Stimulated activated naive CD8-positive, alpha-beta T cell treated with anti-CD3 and anti-CD28 coated beads, Interleukin-15, Interleukin-2, amounts not matched to agents 100 ng/mL and 50 ng/mL, for 24 hours (primary cell): ENCODE data around the gene GAS7.

Source experiments
- H3K27ac Mint-ChIP-seq: one replicate; pipeline ENCODE4 v1.8.0; 2021; ENCODE audit warnings: mild to moderate bottlenecking, mixed read lengths
- H3K27me3 Mint-ChIP-seq: one replicate; pipeline ENCODE4 v1.8.0; 2021; ENCODE audit warnings: mixed read lengths
- H3K36me3 Mint-ChIP-seq: one replicate; pipeline ENCODE4 v1.8.0; 2021; ENCODE audit warnings: low read depth, mixed read lengths
- H3K4me1 Mint-ChIP-seq: one replicate; pipeline ENCODE4 v1.8.0; 2021; ENCODE audit warnings: low read depth, mixed read lengths
- H3K4me3 Mint-ChIP-seq: one replicate; pipeline ENCODE4 v1.8.0; 2021; ENCODE audit warnings: mild to moderate bottlenecking, mixed read lengths
- H3K9me3 Mint-ChIP-seq: one replicate; pipeline ENCODE4 v1.8.0; 2021; ENCODE audit warnings: mixed read lengths

The GAS7 gene

DNA sequence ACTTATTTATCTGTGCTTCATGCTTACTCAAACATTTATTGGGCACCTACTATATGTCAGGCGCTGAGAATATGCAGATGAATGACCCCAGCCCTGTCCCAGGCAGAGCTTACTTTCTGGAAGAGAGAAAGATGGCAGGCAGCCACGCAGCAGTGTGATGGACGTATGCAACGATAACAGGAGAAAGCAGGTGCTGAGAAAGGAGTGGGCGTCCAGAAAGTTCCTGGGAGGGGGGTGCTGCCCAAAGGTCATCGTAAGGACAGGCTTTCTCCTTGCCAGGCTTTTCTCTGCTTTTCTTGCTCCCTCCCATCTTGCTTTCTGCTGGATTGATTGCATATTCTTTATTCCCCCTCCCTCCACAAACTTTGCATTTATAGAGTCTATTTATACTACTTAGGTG lies 124.5 kb downstream of the GAS7 start:
- no peak overlapping the region for H3K4me3 Mint-ChIP-seq
- no peaks in the 10 kb centered on the region for H3K27me3 Mint-ChIP-seq
- no peaks in the 10 kb centered on the region for H3K36me3 Mint-ChIP-seq
- peaks cover 5% of the 10 kb centered on the region for H3K9me3 Mint-ChIP-seq
- no peak overlapping the region for H3K27ac Mint-ChIP-seq
- no peaks in the 10 kb centered on the region for H3K4me1 Mint-ChIP-seq

DNA sequence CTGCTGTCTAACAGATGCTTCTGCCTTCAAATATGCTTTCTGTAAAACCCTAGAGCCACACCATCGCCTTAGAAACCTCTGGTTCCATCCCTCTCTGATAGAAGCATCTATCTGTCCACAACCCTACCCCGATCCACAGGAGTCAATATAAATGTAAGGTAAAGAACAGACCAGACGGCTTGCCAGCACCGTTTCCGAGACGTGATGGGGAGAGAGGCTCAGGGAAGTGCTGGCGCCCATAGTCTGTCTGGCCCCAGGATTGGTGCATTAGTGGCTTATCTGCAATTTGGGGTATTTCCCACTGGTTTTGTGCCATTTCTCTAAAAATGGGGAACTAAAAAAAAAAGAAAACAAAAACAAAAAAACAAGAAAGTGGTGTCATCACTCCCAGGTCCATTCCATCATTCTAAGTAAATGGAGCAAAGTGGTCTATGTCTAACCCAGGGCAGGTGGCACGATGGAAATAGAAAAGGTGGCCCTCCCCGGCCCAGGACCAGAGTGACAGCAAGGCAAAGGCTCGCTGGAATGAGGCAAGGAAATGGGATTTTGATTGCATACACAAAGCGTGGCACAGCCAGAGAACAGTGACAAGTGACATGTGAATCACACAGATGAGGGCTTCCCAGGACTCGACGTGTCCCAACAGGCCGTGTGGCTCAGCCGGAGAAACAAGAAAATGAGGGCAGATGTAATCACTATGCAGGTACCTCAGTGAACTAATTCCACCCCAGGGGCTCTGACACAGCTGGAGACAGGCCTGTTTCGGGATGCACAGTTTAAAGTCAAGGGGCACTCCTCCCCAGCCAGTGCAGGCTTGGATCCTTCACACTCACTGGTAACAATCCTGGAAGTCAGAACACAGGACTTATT lies 125.6 kb downstream of the GAS7 start:
- Mint-ChIP-seq H3K4me1 (no peaks in the 10 kb centered on the region), H3K9me3 (peaks cover 4% of the 10 kb centered on the region), H3K36me3 (no peaks in the 10 kb centered on the region), H3K27ac (no peak overlapping the region), H3K27me3 (no peaks in the 10 kb centered on the region), H3K4me3 (no peak overlapping the region)

DNA sequence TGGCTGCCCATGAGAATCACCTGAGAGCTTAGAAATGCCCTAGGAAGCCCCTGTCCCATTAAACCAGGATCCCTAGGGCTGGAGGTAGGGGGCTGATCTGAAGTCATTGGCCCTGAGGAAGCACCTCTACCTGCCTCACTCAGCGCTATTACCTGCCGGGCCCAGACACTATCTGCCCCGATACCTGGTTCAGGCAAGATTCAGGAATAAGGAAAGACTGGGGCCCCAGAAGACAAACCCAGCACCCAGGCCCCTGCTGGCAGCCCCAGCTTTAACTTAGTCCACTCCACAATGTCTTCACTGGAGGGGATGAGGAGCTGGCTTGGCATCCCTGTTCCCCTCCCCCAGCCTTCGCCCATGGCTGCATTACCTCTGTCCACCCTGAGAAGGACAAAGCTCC lies 126.3 kb downstream of the GAS7 start:
- Mint-ChIP-seq H3K36me3 (no peaks in the 10 kb centered on the region), H3K9me3 (no peaks in the 10 kb centered on the region), H3K4me1 (no peaks in the 10 kb centered on the region), H3K27ac (no peak overlapping the region), H3K4me3 (no peak overlapping the region), H3K27me3 (no peaks in the 10 kb centered on the region)

DNA sequence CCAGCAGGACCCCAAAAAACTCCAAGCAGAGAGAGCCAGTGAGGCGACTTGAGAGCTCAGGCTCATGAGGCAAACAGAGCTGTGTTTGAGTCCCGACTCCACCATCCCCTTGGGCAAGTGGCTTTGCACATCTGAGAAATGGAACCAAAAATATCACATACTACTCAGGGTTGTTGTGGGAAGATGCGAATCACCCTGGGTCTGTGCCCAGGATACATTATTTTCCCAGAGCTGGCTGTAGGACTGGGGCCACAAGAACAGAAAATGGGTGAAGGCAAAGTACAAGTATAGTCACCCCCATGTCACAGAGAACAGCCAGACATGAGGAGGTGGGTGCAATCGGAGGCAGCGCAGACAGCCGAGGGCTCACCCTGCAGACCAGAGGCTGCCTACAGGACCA lies 127.3 kb downstream of the GAS7 start:
- no peaks in the 10 kb centered on the region for H3K27me3 Mint-ChIP-seq

DNA sequence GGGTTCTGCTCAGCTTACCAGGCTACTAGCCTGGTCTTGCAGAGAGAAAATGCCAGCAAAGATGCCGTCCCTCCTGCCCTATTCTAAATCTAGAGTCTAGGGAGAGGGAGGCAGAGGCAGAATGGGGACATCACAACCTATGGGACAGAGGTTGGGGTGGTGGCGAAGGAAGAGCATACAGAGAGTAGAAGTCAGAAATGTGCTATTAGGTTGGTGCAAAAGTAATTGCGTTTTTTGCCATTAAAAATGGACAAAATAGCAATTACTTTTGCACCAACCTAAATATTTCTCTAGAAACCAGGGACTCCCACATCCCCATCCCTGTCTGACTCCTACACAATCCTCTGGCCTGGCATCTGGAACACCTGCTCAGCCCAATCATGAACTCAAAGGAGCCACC lies 127.7 kb downstream of the GAS7 start:
- no peaks in the 10 kb centered on the region for H3K4me1 Mint-ChIP-seq
- peaks cover 3% of the 10 kb centered on the region for H3K9me3 Mint-ChIP-seq
- no peaks in the 10 kb centered on the region for H3K27me3 Mint-ChIP-seq
- H3K4me3 Mint-ChIP-seq, result no peak overlapping the region
- H3K36me3 Mint-ChIP-seq, result no peaks in the 10 kb centered on the region
- H3K27ac Mint-ChIP-seq, result no peak overlapping the region

More for the DNA sequence above, 127.3 kb downstream of the GAS7 start:
- Mint-ChIP-seq H3K9me3 (no peaks in the 10 kb centered on the region), H3K27ac (no peak overlapping the region), H3K4me1 (no peaks in the 10 kb centered on the region), H3K36me3 (no peaks in the 10 kb centered on the region), H3K4me3 (no peak overlapping the region)

DNA sequence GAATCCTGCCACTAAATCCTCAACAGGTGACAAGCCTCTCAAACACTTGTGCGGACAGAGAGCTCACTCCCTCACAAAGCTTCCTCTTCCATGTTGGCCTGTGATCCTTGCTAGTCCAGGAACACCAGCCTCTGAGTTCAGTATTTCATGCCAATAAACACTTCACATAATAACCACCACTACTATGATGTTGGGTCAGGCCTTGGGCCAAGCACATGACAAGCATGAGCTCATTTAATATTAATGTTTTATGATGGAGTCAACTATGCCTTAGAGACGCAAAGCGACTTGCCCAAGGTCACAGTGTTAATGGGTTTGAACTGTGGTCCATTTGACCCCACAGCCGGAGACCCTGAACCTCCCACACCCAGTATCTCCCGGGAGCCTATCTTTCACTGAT lies 129.1 kb downstream of the GAS7 start:
- Mint-ChIP-seq H3K27me3 (no peaks in the 10 kb centered on the region), H3K4me1 (peaks cover 3% of the 10 kb centered on the region), H3K4me3 (no peak overlapping the region), H3K27ac (no peak overlapping the region), H3K36me3 (no peaks in the 10 kb centered on the region), H3K9me3 (peaks cover 8% of the 10 kb centered on the region)

DNA sequence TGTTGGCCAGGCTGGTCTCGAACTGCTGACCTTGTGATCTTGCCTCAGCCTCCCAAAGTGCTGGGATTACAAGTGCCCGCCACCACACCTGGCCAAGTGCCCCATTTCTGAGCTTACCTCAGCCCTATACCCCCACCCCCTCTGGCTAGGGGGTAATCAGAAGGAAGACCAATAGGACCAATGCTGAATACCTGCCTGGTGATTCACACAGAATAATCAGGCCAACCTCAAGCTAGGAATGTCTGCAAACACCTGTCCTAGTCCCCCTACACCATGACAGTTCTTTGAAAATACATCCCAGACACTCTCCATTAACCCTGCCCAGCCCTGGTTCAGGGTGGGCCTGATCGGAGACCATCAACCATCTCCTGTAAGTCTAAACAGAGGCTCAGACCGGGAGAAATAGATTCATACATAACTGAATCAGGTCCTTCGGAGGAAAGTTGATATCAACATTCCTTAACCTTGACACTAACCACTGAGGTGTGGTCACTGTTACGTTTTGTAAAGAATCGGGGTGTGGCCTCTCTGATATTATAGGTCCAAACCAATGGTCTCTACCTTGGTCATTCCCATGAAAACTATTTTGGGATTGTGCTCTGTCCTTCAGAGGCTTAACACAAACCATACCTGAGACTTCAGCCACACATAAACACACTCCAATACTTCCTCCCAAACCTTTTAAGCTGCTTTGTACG lies 130.8 kb downstream of the GAS7 start:
- Mint-ChIP-seq H3K27ac (no peak overlapping the region), H3K9me3 (peaks cover 8% of the 10 kb centered on the region), H3K4me3 (no peak overlapping the region), H3K36me3 (no peaks in the 10 kb centered on the region), H3K4me1 (peaks cover 20% of the 10 kb centered on the region), H3K27me3 (no peaks in the 10 kb centered on the region)

DNA sequence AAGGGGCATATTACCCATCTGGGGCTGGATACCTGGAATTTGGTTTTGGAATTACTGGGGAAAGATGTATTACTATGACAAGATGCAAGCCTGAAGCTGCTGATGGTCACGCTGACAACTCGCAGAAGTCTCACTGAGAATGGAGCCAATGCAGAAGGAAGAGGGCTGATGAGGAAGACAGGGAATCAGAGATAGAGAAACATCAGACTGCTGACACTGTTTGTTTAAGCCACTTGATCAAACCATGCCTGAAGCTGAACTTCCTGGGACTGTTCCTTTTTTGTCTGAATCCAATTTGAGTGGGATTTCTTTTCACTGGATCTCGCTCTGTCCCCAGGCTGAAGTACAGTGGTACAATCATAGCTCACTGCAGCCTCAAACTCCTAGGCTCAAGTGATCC lies 133.9 kb downstream of the GAS7 start:
- H3K4me3 Mint-ChIP-seq, result no peak overlapping the region
- H3K27ac Mint-ChIP-seq, result no peak overlapping the region
- no peaks in the 10 kb centered on the region for H3K27me3 Mint-ChIP-seq
- H3K36me3 Mint-ChIP-seq, result no peaks in the 10 kb centered on the region
- peaks cover 8% of the 10 kb centered on the region for H3K9me3 Mint-ChIP-seq
- H3K4me1 Mint-ChIP-seq, result peaks cover 28% of the 10 kb centered on the region

DNA sequence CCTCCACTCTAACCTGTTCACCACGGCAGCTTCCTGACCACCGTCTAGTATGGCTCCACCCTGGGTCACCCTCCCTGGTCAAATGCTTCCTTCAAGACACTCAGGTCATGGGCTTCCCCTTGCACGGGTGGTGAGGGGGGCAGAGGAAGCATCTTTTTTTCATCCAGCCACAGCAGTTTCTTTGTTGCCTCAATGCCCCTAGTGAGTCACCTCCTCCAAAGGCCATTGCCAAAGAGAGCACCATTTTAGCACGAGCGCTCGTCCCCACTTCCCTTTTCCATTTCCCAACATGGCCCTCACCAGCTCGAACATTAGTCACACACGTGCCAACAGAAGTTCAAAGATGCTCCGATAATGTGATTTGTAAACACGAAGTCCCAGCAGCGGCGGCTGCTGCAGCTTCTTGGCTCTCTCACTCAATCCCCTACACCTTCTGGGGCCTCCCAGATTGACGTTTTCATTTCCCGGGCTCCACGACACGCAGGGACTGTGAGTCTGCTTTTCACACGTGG lies 134.6 kb downstream of the GAS7 start:
- peak overlapping the region; percentile 30 for H3K4me3 Mint-ChIP-seq

DNA sequence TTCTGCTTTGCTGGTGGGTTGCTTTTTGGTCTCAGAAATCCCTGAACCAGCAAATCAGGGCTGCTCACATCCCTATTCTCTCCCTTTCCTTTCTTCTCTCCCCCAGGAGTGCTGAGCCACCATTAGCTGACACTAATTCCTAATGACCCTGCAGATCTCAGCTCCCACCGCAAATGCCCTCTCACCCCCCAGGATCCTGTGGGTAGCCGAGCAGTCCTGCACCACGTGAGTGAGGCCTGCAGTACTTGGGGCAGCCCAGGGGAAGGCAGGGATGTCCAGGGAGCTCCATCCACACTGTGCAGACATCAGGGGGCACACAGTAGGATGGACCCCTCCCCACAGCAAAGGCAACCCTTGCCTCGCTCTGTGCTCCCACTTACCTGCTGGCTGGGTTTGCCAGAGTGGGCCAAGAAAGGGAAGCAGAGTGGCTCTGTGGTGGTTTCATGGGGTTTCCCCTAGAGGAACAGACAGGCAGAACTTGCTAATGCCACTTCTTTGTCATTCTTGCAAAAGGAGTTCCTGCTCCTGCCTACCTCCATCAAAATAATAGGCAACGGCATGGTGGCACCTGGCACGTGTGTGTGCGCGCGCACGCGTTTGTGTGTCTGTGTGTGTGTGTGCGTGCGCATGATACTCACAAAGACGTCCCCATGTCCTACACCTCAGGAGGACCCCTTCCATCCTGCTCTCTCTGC lies 135.6 kb downstream of the GAS7 start:
- Mint-ChIP-seq H3K27ac (peak overlapping the region; percentile 58), H3K4me3 (no peak overlapping the region), H3K4me1 (peaks cover 36% of the 10 kb centered on the region), H3K36me3 (no peaks in the 10 kb centered on the region), H3K9me3 (peaks cover 8% of the 10 kb centered on the region), H3K27me3 (no peaks in the 10 kb centered on the region)

More for the DNA sequence above, 134.6 kb downstream of the GAS7 start:
- no peaks in the 10 kb centered on the region for H3K36me3 Mint-ChIP-seq
- H3K27ac Mint-ChIP-seq, result peak overlapping the region; percentile 58
- peaks cover 35% of the 10 kb centered on the region for H3K4me1 Mint-ChIP-seq
- no peaks in the 10 kb centered on the region for H3K27me3 Mint-ChIP-seq
- peaks cover 8% of the 10 kb centered on the region for H3K9me3 Mint-ChIP-seq

DNA sequence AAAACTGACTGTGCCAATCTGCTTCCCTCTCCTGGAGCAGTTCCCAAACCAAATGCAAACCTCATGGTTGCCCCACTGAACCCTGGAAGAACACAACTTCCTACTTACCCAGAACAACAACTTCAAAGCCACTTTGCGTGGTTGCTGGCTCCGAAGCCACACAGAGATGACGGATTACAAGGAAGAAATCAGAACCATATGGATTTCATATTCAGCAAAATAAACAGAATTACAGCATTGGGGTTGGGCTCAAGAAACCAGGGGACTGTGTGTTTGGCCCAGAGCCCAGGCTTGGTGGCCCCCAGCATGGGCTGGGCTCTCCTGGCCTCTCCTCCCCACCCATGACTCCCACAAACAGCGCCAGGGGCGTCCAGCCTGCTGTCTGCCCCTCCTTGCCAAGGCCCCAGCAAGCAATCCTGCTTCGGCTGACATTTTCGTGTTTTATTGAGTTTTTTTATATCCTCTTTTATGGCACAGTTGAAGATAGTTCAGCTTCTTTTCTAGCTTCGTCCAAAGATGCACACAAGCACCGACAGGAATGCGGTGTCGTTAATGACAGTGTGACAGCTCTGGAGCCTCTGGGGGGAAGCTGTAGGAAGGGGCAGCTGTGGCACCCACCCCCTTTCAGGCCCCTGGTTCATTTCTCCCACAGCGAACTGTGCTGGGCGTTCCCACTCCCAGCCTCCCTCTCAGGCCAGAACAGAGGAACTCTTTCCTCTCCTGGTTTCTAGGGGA lies 137.1 kb downstream of the GAS7 start:
- Mint-ChIP-seq H3K36me3 (no peaks in the 10 kb centered on the region), H3K9me3 (peaks cover 8% of the 10 kb centered on the region), H3K4me1 (peaks cover 36% of the 10 kb centered on the region), H3K27me3 (no peaks in the 10 kb centered on the region), H3K27ac (no peak overlapping the region), H3K4me3 (no peak overlapping the region)

DNA sequence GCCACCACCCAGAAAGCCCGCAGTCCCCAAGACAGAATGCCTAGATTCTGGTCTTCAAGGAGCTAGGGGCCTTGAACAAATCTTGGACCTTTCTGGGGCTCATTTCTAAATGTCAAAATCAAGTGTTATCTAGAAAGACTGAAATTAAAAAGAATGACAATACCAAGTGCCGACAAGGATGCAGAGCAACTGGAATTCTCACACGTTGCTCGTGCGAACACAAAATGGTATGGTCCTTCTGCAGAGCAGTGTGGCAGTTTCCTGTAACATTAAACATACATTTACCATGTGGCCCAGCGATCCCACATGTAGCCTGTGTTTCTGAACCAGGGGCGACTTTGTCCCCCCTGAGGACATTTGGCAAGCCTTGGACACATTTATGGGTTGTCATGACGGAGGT lies 137.9 kb downstream of the GAS7 start:
- no peaks in the 10 kb centered on the region for H3K36me3 Mint-ChIP-seq
- no peaks in the 10 kb centered on the region for H3K27me3 Mint-ChIP-seq
- H3K4me1 Mint-ChIP-seq, result peaks cover 39% of the 10 kb centered on the region
- peaks cover 3% of the 10 kb centered on the region for H3K9me3 Mint-ChIP-seq
- no peak overlapping the region for H3K27ac Mint-ChIP-seq
- H3K4me3 Mint-ChIP-seq, result no peak overlapping the region

DNA sequence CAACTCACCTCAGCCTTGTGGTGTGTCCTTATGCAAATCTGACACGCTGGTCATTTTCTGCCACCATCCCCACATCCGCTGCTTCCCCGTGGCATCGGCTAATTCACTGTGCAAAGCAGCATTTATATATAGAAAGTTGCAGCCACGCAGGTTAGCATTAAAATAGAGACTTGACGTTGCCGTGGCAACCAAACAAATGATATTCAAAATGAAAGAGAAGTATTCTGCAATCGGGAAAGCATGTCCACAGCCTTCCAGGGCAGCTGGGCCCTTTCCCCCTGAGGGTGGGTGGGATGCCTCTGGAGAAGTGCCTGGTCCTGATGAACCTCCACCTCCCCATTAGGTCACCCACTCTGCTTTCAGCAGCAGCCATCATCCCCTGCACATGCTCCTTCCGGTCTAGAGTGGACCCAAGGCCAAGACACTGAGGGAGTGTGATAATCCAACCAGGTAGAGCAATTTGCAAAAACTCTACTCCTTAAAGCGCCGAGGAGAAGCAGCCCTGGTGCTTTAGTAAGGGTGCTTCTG lies 138.7 kb downstream of the GAS7 start:
- H3K4me1 Mint-ChIP-seq, result peaks cover 39% of the 10 kb centered on the region
- H3K4me3 Mint-ChIP-seq, result no peak overlapping the region
- H3K36me3 Mint-ChIP-seq, result no peaks in the 10 kb centered on the region
- H3K27me3 Mint-ChIP-seq, result no peaks in the 10 kb centered on the region
- H3K9me3 Mint-ChIP-seq, result no peaks in the 10 kb centered on the region
- no peak overlapping the region for H3K27ac Mint-ChIP-seq

DNA sequence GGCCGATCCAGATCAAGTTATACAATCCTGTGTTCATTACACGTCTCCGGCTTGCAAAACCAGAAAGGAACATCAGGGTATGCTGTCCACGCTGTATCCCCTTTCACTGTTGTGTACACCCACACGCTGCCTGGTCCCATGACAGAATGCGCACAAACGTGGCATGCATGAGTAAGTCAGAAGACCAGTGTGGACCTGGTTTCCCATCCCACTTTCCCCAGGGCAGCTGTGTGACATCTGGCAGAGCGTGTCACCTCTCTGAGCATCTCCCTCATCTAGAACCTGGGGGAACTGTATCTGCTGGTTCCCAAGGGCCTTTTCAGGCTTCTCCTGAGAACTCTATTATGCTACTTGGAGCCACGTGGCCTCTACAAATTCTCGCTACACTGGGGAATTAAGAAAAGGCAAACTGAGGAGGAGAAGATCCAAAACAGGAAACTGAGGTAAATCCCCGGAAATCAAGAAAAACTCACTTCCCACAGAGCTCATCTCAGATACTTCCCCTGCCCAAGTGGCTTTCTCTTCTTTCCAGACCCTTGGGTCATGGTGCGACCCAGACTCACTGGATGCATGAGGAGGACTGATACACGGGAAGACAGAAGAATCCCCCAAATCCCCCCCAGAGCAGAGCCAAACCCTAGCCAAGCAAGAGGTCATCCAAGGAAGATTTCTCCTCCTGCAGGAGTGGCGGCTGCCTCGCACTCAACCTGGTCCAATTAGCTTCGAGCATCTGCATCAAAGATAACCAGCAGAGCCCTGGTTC lies 139.3 kb downstream of the GAS7 start:
- Mint-ChIP-seq H3K9me3 (no peaks in the 10 kb centered on the region), H3K27ac (no peak overlapping the region), H3K4me1 (peaks cover 34% of the 10 kb centered on the region), H3K27me3 (no peaks in the 10 kb centered on the region), H3K4me3 (no peak overlapping the region), H3K36me3 (no peaks in the 10 kb centered on the region)
